GM19467 (cell line): ENCODE results near the gene PDE3B.
A peak's percentile ranks its signal among the peaks of the same experiment; 100 is the strongest.
"Not testable (repeated sequence)": the region's sequence is repeated elsewhere in the genome, so short reads cannot be mapped to it uniquely, and the experiment has no call there.

Source experiments
- ATAC-seq: cut with Tn5 transposase; IDR thresholded peaks from one replicate; pipeline ENCODE4 v1.9.1; 2021; ENCODE audit warnings: mild to moderate bottlenecking, moderate library complexity; ENCODE audit not compliant: unreplicated experiment

PDE3B gene

DNA sequence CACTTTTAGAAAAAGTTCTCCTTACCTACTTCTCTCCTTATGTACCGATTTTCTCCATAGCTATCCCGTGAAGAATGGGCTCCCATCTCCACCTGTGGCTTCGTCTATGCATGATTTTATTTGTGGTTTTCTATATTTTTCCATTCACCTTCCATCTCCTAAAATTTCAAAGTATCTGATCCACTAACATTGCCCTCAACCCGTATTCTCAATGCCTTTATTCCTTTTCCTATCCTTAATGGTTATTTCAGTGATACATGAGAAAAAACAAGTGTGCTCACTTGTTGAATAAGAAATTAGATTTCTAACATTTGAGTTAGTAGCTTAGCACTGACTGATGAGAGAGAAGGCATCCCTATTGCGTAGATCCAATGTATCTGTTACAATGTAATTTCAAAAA lies 231.6 kb downstream of the PDE3B start:
- no peak for ATAC-seq

DNA sequence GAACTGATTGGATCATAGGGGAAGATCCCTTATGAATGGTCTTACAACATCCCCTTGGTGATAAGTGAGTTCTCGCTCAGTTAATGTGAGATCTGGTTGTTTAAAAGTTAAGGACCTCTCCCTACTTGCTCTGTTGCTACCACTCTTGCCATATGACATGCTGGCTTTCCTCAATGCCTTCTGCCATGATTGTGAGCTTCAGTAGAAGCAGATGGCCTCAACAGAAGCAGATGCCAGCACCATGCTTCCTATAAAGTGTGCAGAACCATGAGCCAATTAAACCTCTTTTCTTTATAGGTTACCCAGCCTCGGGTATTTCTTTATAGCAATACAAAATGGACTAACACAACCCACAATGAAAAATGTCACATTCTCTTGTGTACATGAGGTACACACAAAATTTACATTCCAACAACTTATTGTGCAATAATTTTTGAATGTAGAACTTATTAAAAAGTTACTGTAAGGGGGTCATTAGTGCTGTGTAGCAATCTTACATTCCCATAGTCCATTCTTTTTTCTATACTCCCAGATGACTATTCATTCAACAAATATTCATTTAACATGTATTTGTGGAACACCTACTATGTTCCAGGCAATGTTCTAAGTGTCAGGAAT lies 238.1 kb downstream of the PDE3B start:
- ATAC-seq = no peak

DNA sequence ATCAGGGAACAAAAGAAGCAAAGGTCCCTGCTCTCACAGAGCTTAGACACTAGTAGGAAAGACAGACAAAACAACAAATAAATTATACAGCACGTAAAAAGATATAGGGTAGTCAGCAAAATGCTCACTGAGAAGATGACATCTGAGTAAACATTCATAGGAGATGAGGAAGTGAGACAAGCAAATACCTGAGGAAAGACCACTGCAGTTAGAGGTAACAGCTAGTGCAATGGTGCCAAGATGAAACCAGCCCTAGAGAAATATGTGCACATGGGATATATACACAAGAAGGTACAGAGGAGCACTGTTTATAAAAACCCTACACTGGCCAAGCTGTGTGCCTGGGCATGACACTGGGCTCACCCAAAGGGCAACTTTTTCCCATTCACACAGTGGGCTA lies 238.6 kb downstream of the PDE3B start:
- ATAC-seq = no peak

DNA sequence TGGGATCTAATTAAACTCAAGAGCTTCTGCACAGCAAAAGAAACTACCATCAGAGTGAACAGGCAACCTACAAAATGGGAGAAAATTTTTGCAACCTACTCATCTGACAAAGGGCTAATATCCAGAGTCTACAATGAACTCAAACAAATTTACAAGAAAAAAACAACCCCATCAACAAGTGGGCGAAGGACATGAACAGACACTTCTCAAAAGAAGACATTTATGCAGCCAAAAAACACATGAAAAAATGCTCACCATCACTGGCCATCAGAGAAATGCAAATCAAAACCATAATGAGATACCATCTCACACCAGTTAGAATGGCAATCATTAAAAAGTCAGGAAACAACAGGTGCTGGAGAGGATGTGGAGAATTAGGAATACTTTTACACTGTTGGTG lies 240.1 kb downstream of the PDE3B start:
- not testable (repeated sequence) for ATAC-seq

DNA sequence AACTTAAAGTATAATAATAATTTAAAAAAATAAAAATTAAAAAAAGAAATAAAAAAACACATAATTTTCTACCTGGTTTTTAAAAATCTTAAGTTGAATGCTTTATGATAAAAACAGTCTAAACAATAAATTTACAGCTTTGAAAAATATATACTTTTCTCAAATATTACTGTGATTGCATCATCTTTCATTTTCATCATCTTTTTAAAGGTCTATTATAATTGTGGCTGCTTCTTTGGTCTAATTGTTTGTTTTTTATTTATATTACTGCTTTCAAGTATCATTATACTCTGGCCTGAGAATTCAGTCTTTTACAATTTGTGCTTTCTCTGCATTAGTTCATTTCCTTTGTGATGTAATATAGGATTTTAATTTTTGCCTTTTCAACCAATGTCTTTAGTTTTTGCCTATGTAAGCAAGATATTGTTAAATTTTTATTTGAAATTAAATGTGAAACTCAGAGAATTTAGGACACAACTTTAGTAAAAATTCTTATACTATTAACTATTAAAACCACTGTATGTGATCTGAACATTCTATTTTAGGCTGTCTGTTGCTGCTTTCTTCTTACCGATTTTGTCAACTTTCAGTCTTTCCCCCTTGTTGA lies 241.2 kb downstream of the PDE3B start:
- no peak for ATAC-seq

DNA sequence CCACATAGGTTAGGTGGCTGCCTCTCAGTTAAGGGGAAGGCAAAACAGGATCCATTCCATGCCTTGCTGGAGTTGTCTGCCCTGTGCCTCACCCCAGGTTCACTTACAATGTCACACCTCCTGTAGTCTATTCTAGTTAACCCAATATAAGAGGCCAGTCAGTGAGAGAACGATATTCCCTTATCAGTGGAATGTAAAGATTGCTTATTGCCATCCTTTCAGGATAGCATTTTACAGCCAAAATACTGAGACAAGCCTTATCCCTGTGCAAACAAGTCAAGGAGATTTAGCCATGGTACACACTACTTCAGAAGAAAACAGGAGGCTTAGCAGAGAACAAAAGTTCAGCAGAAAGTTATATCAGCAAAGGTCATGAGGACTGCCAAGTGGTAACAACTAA lies 242.9 kb downstream of the PDE3B start:
- ATAC-seq = no peak

DNA sequence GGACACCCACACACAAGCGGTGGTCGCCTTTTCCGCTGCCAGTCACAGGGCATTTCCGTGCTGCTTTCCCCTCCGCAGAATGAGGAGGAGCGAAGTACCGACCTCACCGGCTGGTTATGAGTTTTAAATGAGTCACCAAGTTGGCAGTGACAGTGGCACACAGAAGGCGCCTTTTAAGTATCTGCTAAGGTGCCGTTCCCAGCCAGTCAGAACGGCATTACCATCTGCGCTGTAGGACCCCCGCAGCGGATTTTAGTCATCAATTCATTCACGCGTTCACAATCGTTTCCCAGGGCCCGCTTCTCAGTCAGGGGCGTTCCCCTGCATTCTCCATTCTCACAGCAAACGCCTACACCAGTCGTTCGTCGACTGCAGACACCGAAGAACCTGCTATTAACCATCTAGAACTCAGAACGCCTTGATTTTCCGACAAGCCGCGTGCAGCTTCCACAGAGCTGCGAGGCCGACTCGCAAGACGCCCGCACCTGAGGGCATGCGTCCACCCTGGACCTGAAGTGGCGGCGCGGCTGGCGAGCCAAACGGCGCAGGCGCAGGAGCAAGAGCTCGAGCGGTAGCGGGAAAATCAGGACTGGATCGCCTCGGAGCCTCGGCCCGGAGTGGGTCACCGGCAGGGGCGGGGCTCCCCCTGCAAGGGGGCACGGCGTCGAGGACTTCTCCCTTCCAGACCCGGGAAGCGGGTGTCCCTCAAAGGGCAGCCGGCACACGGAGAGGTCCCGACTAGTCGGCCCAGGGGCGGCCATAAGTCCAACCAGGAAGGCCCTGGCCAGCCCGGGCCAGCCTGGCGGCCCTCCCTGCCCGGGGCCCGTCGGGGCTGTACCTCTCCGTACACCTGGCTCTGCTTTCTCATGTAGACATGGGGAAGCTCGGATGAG lies 247.8 kb downstream of the PDE3B start:
- peak; percentile 51 for ATAC-seq

DNA sequence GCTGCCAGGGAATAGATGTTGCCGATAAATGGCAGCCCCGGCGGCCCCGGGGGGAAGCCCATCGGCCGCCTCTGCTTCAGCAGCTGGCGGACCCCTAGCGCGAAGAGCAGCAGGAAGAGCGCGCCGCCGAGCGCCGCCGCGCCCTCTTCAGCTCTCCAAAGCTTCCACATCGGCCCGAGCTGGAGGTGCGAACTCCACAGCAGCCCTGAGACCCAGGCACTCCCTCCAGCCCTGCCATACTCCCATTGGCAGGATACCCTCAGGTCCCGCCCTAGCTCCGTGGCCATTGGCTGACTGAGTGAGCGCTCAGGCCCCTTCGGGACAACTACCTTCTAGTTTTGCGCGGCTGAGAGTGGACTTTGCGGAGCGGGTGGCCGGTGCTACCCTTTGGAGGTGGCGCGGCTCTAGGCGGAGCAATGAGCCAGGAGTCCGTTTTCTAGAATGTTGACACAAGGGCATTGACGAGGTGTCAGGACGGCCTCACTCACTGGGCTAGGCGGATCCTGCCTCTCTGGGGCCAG lies 248.5 kb downstream of the PDE3B start, which contains the start of gene CYP2R1:
TSS of gene CYP2R1 (minus strand) at position 196 of the 521 bp plus-strand sequence. CDS start at position 170, 26 bp downstream.
- peak; percentile 98 for ATAC-seq

DNA sequence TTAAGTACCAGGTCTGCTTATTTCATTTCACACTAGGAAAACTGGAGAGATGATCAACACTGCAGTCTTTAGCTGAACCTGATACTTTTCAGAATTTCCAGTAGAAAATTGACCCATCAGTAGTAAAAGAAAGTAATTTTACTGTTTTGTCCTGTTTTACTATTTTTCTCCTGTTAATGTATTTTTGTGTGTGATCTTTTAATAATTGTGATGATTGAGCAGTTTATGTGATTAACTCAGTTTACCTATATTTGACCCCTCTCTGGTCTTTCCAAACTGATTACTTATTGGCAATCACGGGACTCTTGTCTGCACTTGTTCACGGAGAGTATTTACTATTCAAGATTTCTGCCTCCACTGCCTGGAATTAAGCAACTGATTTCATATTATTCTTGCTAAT lies 249.0 kb downstream of the PDE3B start:
- ATAC-seq = no peak

DNA sequence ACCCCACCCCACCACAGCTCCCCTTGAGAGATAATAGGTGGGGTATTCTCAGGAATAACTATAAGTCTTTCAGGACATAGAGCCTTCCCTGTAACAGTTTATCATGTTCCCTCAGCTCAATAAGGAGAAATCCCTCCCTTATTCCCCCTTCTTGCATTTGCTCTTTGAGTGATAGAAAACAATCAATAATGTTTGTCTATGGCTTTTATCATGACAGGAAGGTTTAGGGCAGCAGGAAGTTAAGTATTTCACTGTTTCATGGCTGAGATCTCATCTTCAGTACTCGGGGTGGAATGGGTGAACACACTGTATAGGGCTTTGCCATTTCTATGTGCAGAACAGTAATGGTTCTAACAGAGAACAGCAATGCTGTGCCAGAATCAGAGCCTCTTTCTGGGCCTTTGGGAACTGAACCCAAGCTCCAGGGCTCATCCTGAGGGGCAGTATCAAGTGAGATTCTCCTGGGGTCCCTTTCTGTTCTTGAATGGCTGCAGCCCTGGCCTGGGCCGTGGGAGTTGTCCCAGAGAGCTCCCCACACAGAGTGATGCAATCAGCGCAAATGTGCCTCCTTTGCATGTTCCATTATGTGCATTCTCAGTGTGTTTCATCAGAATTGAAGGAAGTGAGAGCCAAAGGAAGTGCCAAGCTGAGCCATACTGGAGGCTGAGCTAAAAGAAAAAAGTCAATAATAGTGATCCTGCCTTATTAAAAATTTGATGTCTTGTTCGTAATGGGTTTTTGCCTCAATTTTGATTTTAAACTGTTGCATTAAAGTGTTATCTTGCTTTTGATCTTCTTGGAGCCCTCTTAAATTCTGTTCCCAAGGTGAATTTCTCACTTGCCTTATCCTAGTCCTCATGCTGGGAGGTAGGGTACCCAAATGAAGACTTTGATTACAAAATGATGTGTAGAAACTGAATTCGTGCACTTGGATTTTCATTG lies 251.3 kb downstream of the PDE3B start:
- no peak for ATAC-seq

DNA sequence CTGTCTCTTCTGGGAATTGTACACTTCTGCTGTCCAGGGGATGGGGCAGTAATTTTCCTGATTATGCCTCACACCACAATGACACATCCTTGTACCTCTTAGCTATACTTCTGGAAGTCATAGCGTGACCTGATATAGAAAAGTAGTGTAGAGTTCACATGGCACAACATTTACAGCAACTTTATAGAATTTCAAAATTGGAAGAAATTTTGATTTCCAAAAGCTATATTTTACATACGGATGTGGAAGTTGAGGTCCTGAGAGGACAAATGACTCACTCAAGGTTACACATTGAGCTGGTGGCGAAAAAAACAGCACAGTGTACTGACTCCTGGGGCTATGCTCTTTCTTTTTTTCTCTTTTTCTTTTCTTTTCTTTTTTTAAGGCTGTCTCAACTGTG lies 254.8 kb downstream of the PDE3B start:
- no peak for ATAC-seq

DNA sequence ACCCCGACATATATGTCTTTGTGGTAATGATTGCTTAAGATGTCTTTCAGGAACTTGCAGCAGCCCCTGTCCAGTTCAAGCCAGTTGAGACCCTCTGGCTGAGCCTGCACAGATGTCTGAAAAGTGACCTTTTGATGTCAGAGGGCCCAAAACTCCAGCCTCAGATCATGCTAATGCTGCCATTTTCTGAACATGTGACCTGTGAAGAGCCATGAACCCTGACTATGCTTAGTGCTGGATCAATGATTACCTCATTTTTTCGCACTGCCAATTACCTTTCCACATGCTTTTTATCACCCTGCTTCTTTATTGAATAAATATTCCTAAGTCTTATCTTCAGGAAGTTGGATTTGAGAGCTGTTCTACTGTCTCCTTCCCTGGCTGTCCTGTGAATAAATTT lies 255.3 kb downstream of the PDE3B start:
- no peak for ATAC-seq

DNA sequence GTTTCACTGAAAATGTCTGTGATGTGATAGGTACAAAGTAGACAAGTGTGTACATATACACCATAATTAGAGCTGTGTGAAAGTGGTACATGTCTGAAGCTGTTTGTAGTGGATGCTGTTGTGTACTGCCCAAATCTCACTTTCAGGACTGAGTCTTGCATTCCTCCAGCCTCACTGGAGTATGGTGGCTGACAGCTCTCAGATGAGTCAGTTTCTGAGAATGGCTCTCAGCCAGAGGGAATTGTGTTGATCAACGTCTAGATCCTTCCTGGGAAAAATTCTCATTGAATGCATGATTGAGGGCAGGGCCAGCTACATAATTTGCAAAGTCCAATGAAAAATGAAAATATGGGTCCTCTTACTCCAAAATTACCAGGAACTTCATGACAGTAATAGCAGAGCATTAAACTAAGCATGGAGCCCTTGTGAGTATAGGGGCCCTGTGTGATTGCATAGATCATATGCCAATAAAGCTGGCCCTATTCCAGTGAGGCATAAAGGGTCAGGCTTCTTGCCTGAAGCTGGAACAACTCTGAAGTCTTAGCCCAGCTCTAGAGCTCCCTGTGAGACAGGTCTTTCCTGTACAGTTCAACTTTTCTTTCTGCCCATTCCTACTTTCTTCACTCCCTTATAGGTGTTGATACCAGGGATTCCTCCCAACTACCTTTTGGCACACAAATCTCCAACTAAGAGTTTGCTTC lies 259.2 kb downstream of the PDE3B start:
- no peak for ATAC-seq

DNA sequence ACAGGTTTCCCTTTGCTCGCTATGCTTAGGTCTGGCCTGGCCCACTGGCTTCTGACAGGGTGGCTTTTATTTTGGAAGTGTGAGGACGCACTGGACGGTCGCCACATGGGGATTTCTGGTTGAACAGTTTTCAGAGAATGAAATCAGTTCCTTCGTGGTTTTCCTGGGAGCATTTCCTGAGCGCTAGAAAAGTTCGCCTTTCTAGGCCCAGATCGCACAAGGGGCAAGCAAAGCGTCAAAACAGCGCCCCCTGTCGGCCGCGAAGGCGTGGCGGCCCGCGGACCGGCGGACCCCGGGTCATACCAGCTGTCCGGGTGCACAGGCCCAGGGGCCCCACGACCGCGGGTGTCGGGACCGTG lies 261.1 kb downstream of the PDE3B start:
- ATAC-seq = peak; percentile 42

DNA sequence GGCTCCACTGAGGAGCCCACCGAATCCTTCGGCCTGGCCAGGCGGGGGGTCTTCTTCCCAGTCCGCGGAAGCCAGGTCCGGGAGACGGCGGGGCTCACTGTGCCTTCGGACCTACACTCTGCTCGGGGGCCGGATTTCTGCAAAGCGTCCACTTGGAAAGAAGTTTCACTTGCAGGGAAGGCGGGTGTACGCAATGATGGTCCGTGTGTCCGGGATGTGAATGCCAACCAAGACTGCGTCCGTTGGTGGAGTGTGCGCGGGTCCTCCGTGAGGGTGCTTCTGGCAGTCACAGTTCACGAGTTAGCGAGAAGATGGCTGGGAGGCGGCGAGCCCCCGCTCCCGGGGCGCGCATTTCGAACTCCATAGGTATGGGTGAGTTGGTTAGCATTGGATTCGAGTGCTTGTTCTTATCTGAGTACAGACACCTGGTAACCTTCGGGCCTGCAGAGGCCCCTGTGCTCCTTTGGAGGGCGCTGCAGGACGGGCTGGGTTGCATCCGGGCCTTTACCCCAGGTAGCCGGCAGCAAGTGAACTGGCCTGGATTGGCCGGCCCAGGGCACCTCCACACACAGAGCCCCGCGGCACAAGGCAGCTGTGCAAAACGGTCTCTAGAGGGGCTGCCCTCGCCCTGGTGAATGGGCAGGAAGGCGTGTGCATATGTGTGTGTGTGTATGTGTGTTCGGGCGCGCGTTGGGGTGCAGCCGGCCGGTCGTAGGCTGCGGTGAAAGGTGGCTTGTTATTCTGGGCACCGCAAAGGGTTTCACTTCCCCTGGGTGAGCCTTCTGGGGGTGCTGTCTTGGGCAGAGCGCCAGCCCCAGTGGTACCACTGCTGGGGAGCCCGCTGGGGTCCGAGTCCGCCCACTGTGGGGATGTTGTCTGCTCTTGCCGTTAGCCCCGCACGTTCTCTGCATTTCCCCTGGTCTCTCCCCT lies 261.8 kb downstream of the PDE3B start:
- ATAC-seq = peak; percentile 60

DNA sequence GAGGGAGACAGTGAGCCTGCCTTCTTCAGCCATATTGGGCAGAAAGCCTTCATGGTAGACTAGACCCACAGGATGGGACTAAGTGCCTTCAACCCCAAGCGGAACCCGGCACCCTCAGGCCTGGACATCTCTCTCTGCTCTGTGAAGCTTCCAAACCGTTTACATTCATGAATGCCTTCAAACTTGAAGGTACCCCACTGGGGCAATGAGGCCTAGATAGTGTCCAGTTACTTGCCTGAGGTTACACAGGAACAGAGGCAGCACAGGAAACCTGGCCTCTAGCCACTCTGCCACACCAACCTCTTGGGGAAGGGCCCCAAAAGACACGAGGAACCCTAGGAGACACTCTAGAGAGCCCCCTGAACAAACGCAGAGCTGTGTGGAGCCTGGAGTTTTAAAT lies 263.0 kb downstream of the PDE3B start:
- ATAC-seq = no peak

DNA sequence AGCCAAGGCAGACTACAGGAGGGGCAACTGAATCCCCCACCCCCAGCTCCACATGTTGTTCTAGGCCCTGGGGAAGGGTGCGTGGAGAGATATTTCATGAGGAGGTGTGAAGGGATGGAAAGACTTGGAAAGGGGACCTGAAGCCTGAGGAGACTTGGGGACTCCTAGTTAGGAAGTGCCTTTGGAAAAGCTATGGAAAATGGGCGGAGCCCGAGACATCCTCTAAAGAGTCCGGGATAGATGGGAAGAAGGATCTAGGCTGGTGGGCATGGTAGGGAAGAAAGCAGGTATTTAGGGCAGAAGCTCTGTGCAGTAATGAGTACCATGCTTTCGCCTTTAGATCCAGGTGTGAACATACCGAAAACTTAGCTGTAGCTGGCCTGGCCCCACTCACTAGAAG lies 263.4 kb downstream of the PDE3B start:
- ATAC-seq = no peak

DNA sequence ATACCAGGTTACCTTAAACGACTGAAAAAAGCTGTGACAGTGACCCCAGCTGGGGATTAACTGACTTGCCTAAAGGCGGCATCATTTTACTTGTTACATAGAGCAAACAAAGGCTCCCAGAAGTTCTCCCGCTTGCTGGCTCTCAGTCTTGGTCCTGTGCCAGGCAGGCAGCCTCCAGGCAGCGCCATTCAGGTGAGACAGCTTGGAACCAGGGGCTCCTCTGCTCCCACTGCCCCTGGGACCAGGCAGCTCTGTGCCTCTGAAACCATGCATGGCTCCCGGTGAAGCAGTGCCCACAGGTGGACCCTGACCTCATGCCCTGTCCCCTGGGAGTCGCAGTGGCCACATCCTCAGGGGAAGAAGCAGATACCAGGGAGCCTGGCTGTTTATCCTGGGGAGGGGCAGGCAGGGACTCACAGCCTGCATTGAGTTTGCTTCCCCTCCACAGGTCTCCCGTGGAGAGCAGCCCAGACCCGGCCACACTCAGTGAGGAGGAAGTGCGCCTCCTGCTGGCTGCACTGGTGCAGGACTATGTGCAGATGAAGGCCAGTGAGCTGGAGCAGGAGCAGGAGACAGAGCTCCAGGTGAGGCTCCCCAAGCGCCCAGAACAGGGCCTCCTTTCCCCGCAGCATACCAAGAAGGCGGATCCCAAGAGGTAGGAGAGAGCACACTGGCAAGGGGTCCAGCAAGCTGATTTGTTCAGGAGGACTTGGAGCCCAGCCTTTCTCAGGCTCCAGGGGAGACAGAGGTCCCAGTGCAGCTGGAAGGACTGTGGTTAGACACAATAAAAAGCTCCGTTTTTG lies 264.0 kb downstream of the PDE3B start:
- ATAC-seq = peak; percentile 53
